Measurements from ENCODE around the gene ADA. TPM values are rescaled to one million over a fixed set of nuclear protein-coding genes. Genes with fewer than 3 reads are reported as not detected.
A peak's percentile ranks its signal among the peaks of the same experiment; 100 is the strongest.

Gene ADA
- total RNA-seq, 1 donor from 2014 or later, result 8.9 TPM

- ATAC-seq (ENCODE audit: poor library complexity) (no peak), DNase-seq (no peak)
- intact Hi-C loops (cut with DNase I), result loop anchor here (2.0 kb wide), 1 partner anchor 33 kb away; no protein-coding TSS in a partner anchor
These were observed 75.2 kb downstream of the ADA start for GRCh38 chr20:44576297-44576696.

- DNase-seq (no peak), ATAC-seq (ENCODE audit: poor library complexity) (no peak)
- intact Hi-C loops (cut with DNase I), result no loop called here
These were observed 77.1 kb downstream of the ADA start for GRCh38 chr20:44574372-44574771.

- DNase-seq (no peak), ATAC-seq (ENCODE audit: poor library complexity) (no peak)
- intact Hi-C loops (cut with DNase I), result no loop called here
These were observed 78.0 kb downstream of the ADA start for GRCh38 chr20:44573501-44573869.

- peak; percentile 94 for ATAC-seq (ENCODE audit: poor library complexity)
- peak; percentile 78 for DNase-seq
- intact Hi-C loops (cut with DNase I), result no loop called here
These were observed 78.7 kb downstream of the ADA start for GRCh38 chr20:44572551-44573500.

- intact Hi-C loops (cut with DNase I), result no loop called here
- ATAC-seq (ENCODE audit: poor library complexity), result no peak
- no peak for DNase-seq
These were observed 80.0 kb downstream of the ADA start for GRCh38 chr20:44571362-44571988.

- intact Hi-C loops (cut with DNase I), result no loop called here
- ATAC-seq (ENCODE audit: poor library complexity) (no peak), DNase-seq (no peak)
These were observed 81.1 kb downstream of the ADA start for GRCh38 chr20:44570367-44570766.

Other genes starting within 250 kb of the ADA start
- gene TTPAL, start 175.8 kb downstream of the ADA start, total RNA-seq, result 3.4 TPM
- gene SERINC3, start 129.6 kb downstream of the ADA start, total RNA-seq, result 84.4 TPM
- gene PKIG, start 69.1 kb downstream of the ADA start, total RNA-seq, result 180 TPM
- 15.8 TPM for gene CCN5, start 63.7 kb upstream of the ADA start, total RNA-seq
- 0.19 TPM for gene KCNK15, start 94.2 kb upstream of the ADA start, total RNA-seq
- gene RIMS4, start 158.8 kb upstream of the ADA start, total RNA-seq, result 0.13 TPM
- gene YWHAB, start 234.0 kb upstream of the ADA start, total RNA-seq, result 96.3 TPM